GM18526 (cell line): ENCODE results near the gene FAM174B.

Experiments used
- POLR2A ChIP-seq: IDR thresholded peaks from 3 replicates; pipeline ENCODE4 v1.6.1; 2011; ENCODE audit not compliant: insufficient read length; ENCODE audit errors: extremely low read depth

FAM174B gene

DNA sequence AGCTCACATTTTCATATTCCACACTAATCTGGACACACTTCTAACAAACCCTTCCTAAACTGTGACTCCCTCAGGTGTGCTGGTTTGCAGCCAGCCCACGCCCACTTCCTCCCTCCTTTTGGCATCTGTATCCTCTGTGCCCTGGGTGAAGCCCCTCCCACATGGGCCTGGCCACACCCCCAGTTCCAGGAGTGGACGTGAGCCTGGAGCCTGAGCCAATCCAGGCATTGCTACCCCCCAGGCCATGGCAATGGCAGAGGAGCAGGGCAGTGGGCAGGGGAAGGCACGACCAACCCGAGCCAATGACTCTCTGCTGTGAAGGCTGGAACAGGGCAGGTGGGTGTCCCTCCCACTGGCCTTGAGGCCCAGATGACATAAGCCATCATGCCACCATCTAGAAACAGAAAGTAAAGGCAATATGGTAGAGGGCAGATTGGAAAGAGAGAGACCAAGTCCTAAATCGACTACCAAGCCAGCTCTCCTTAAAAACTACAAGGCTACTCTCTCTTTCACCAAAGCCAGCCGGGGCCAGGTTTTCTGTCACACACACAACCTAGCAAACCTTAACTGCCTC lies 18.6 kb downstream of the FAM174B start:
- TF ChIP-seq POLR2A: no peak

DNA sequence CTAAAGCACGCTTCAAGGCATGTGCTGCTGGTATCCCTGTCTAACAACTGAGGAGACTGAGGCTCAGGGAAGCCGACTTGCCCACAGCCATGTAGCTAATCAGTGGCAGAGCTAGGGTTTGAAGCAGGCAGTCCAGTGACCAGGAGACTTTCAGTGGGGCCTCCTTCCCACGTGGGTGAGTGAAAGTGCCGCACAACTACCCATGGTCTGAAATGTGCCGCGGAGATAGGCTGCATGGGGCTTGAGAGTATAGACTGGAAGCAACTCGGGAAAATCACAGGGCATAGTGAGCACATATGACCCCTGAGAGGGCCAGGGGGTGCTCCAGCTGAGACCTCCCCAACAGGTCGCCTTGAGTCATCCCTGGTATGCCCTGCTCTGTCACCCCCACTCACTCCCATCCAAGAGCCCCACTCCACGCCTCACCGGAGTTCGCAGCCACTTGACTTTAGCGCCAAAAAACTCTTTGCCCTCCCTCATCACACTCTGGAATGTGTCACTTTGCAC lies 19.1 kb downstream of the FAM174B start:
- TF ChIP-seq POLR2A: no peak

DNA sequence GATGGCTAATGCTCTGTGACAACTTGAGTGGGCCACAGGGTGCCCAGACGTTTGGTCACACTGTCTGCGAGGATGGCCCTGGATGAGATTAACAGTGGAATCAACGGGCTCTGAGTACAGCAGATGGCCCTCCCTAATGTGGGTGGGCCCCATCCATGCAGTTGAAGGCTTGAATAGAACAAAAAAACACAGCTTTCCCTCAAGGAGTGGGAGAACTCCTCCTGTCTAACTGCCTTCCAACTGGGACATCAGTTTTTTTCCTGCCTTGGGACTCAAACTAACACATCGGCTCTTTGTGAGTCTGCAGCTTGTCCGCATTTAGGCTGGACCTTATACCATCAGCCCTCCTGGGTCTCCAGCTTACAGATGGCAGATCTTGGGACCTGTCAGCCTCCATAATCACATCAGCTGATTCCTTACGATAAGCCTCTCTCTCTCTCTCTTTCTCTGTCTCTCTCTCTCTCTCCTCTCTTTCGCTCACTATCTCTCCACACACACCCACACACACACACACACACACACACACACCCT lies 20.8 kb downstream of the FAM174B start:
- no peak for TF ChIP-seq POLR2A

DNA sequence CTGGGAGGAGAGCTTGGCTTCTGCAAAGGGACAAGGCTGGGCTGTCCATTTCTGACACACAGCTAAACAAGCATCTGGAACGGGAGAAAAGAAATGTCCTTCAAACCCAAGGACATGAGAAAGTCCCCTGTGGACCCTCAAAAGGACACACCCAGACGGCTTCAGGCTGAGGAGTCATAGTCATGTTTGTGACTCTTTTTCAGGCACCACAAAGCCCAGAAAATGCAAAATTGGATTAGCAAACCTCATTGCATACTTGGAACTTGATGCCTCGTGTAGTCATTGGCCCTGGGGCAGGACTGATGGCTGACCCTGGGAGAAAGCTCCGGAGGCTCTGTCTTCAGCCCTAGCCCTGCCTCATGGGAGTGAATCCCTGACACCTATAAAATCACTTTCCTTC lies 21.5 kb downstream of the FAM174B start:
- TF ChIP-seq POLR2A: no peak

DNA sequence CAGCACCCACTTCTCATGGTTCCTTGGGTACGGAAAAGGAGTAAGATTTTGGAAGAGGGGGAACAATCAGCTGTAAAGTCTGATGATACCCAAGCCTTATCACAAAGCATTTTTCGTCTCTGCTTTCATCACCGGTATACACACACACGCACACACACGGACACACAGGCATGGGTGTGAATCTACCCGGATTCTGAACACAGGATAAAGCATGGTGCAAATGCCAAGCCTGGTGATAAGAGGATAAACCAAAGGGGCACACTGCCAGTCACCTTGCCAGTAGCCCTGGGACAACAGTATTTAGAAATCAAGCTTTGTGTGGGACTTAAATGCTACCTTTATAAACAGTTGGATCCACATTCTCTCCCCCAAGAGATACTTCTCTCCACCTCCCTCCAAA lies 22.2 kb downstream of the FAM174B start:
- TF ChIP-seq POLR2A: no peak

DNA sequence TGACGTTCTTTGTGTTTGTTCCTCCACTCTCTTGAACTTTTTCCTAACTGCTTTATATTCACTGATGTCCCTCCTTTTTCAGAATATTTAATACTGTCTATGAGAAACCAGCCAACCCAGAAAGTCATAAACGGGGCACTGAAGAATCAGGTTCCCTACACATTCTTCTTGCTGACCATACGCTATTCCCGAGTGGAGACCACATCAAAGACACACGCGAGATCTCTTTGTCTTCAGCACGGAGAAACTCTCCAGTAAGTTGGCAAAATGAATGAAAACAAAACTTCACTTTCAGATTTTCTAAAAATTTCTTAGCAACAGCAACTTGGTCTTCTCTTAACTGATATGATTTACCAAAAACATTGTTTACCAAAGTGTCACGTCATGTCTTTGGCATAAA lies 22.6 kb downstream of the FAM174B start:
- no peak for TF ChIP-seq POLR2A

DNA sequence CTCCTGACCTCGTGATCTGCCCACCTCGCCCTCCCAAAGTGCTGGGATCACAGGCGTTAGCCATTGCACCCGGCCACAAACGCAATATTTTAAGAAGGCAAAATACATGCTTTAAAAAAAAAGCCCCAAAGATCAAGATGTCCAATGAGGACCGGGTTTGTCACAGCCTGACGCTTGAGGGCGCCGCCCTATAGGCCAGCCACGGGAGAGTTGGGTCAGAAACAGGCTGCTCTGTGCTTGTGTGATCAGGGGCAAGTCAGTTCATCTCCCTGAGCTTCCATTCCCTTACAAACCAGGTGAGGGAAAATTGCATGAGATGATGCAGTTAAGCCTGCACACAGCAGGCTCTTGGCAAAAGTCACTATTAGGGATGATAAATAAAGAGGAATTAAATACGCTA lies 23.9 kb downstream of the FAM174B start:
- TF ChIP-seq POLR2A: no peak

DNA sequence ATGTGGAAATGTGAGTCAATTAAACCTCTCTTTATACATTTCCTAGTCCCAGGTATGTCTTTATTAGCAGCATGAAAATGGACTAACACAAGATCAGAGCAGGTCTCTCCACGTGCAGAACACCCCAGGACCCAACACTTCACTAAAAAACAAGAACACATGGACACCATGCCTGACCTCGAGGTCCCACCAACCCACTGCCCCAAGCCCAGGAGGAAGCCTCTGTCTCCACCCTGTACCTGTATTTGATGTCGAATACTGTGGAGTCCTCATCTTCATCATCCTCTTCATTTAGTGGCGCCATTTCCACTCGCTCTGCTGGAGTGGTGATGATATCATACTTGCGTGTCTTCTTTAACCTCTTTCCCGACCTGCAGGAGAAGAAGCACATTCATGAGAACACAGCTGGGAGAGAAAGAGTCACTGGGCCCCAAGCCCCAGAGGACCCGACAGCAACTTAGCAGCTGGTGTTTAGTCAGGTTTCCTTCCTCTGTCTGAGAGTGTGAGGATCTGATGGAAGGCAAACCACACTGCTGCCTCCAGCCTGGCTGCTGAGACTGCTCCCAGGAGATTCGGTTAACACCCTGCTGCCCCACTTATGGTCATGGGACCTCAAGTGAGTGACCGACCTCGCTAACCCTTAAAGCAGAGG lies 25.5 kb downstream of the FAM174B start:
- TF ChIP-seq POLR2A: no peak

DNA sequence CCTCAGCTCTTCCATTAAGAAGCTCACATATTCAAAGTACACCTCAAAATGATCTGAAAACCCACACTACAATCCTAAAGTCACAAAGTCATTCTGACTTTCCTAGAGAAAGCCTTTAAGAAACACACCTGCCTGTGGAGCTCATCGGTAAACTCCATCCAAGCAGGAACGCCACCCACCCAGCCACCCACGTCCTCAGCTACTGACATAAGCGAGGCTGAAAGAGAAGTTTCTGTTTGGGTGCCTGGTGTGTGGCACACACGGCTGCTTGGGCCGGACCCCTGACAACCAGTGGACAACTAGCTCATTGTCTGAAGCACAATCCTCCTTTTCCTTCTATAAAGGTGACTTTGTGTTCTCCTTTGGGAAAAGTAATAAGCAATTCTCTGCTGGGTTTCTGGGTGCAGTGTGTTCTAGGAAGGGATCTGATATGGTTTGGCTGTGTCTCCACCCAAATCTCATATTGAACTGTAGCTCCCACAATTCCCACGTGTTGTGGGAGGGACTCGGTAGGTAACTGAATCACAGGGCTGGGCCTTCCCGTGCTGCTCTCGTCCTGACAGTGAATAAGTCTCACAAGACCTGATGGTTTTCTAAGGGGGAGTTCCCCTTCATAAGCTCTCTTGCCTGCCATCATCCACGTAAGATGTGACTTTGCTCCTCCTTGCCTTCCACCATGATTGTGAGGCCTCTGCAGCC lies 26.1 kb downstream of the FAM174B start:
- TF ChIP-seq POLR2A: no peak

DNA sequence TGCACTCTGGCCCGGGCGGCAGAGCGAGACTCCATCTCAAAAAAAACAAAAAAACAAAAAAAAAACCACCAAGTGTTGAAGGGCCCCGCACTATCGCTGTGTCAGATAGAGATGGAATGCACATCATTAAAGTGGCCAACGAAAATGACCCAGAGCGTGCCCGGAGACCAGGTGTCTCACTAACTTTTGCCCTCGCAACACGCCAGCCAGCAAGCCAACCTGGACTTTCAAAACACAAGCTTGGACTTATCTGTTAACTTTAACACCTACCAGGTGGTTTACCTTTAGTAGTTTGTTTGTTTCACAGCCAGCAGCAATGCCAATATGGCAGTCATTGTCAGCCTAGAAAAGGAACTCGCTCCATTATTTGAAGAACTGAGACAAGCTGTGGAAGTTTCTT lies 28.6 kb downstream of the FAM174B start:
- TF ChIP-seq POLR2A: no peak

DNA sequence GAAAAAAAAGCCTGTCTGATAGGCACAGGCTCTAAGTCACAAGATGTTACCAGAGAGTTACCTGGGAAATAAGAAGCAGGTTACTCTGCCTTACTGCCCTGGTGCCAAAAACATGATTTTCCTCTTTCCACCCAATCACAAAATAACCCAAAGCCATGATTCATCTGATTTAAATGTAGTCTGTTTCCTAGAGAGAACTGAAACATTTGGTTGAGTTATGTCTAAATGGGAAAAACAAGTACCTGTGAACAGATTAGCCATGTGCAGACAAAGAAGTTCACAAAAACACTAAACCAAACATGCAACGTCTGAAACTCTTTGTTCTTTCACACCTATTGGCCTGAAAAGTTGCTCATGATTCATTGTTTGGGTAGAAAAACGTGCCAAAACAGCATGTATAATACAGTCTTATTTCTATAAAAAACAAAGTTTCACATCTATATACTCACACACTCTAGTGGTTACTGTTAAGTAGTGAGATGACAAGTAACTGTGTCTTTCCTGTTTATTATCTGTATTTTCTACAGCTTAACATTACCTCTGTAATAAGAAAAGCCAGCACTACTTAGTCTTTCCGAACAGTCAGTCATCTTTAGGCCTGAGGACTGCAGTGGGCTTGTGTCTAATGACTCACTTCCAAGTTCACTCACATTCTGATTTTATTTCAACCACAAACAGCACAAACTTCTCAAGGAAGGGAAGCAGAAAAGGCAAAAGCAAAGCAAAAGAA lies 30.2 kb downstream of the FAM174B start:
- TF ChIP-seq POLR2A: no peak

DNA sequence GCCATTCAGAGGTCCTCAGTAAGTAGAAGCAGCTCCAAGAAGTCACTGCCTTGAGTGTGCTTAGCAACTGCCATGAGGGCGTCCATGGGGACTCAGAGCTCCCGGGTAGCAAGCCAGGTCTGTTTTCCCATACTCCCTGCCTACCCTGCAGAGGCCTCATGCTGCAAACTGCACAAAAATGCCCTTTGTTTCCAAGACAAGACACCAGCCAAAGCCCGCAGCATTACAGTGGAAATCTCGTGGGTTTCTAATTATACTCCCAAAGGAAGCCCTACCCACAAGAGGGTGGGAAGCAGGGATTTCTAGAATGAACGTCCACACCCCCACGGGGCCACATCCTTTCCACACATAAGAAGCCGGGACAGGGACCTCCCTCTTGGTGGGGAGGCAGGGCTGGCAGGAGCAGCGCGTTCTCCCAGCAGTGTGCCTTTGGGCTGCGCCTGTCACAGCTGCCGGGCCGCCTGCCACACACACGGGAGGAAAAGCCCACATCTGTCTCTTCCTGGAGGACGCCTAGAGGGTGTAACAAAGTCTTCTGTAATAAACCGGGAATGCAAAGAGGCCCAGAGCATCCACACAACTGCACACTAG lies 31.1 kb downstream of the FAM174B start:
- no peak for TF ChIP-seq POLR2A

DNA sequence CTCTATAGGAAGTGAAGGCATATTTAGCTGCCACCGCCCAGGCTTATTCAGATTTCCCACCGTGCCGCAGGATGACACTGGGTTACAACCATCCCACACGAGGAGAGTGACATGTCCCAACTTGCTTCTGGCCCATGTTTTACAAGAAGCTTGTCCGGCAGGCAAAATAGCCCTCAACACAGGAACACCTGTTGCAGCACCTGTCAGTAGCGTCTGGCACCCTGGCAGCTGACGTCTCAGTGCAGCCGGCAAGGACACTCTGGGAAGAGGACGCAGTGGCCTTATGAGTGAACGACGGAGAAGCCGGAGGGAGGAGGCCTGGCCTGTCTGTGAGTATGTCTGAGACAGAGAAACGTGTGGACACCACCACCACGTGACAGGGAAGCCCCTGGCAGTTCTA lies 32.1 kb downstream of the FAM174B start:
- no peak for TF ChIP-seq POLR2A

DNA sequence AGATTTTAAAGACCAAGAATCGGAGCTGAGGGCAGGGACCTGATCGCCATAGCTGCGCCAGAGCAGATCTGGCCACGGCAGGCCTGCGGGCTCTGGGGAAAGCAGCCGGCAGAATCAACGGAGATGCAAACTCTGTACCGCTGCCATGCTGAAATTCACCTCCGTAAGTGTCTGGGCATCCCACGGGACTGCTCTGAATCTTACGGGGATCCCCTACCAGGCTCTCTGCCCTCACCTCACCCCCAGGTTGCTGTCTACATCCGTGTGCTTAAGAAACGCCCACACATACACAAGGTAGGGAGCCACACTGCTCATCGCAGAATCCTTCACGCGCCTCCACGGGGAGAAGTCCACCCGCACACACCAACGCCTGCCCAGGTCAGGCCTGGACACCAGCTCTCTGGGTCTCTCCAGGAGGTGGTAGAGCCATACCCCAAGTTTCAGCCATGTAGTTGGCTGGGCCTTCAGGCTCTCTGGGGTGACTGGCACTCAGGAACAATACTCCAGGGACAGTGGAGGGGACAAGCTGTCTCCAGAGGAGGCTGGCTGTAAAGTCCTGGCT lies 33.5 kb downstream of the FAM174B start:
- no peak for TF ChIP-seq POLR2A

DNA sequence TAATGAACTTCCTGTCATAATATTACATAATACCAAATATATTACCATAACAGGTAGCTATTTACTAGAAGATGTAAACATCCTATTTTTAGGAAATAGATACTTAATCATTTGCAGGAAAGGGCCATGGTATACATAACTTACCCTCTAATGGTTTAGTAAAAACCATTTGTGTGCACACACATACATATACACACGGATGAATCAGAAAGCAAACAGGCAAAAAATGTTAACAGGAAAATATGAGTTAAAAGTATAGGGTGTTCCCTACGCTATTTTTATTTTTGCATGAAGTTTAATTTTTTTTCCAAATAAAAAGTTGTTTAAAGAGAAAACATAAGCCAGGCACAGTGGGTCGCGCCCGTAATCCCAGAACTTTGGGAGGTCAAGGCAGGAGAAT lies 34.6 kb downstream of the FAM174B start:
- no peak for TF ChIP-seq POLR2A
